Endothelial cell of umbilical vein (primary cell): ENCODE data around the gene CEP95. TPM values are rescaled to one million over a fixed set of nuclear protein-coding genes. Genes with fewer than 3 reads are reported as not detected.

Experiments used
- Bru-seq: library from RNA; stranded (reverse); fragments of 400-500 nt; gene quantifications from one replicate; lab custom pipeline; 2021; lab: Mats Ljungman, UMichigan
- BruChase-seq, 2 experiments: library from RNA; stranded (reverse); fragments of 400-500 nt; gene quantifications; one replicate each; lab custom pipeline; 2021; lab: Mats Ljungman, UMichigan
- BruUV-seq: library from RNA; stranded (reverse); fragments of 400-500 nt; replicated peaks from 2 replicates; lab custom pipeline; 2021; lab: Mats Ljungman, UMichigan
- CTCF ChIA-PET: fragments of 300-600, 350-600 bp; sonication (Branson Sonifier 250); formaldehyde crosslinking; loops from one replicate; lab custom pipeline; 2021; ENCODE audit warnings: antibody characterized with exemption, inconsistent platforms; lab: Charles Lee
- POLR2A ChIA-PET: fragments of 300-600, 350-600 bp; sonication (Branson Sonifier 250); formaldehyde crosslinking; loops from one replicate; lab custom pipeline; 2021; ENCODE audit warnings: antibody characterized with exemption, inconsistent platforms; lab: Charles Lee
- DNase-seq: peaks from one replicate; pipeline ENCODE4 v3.0.0-alpha.2; 2011; ENCODE audit warnings: low read depth, low spot score
- FAIRE-seq: peaks from 2 replicates; lab custom pipeline; 2011; peaks lifted over from hg19 to GRCh38; lab: Jason Lieb, UNC
- H2AFZ ChIP-seq: 2 replicates; pipeline ENCODE4 v1.6.0; 2012; ENCODE audit warnings: low read depth, low read length, control low read depth, inconsistent platforms
- H3K27ac ChIP-seq: 2 replicates; pipeline ENCODE4 v1.5.1; 2011; ENCODE audit warnings: low read depth, mild to moderate bottlenecking, control low read depth, low read length, moderate library complexity; ENCODE audit not compliant: insufficient read depth
- H3K27me3 ChIP-seq, 2 experiments: 2 replicates each; pipeline versions ENCODE4 v1.6.0 to v1.6.1; 2011; ENCODE audit warnings: low read length in 2 of 2, mixed read lengths in 1 of 2; ENCODE audit not compliant: control insufficient read depth in 2 of 2, insufficient read depth in 2 of 2
- H3K36me3 ChIP-seq, 2 experiments: 2 replicates in 1 of 2; 3 replicates in 1 of 2; pipeline ENCODE4 v1.5.1; 2011; ENCODE audit warnings: low read length in 2 of 2, mild to moderate bottlenecking in 1 of 2, moderate library complexity in 1 of 2; ENCODE audit not compliant: control insufficient read depth in 2 of 2, insufficient read depth in 2 of 2; ENCODE audit errors: extremely low read depth in 1 of 2
- H3K4me1 ChIP-seq: 3 replicates; pipeline ENCODE4 v1.5.1; 2011; ENCODE audit warnings: mild to moderate bottlenecking, low read length; ENCODE audit not compliant: control insufficient read depth, insufficient read depth; ENCODE audit errors: extremely low read depth
- H3K4me2 ChIP-seq: 2 replicates; pipeline ENCODE4 v1.6.1; 2011; ENCODE audit warnings: low read length, control low read depth, mixed read lengths; ENCODE audit not compliant: insufficient read depth
- H3K4me3 ChIP-seq, 3 experiments: fragments of 200-600 bp in 1 of 3; sonication (generic), shearing (Covaris generic) in 1 of 3; replicated peaks in 1 of 3; 2 replicates each; pipeline ENCODE4 v1.5.1; 2011 to 2016; ENCODE audit warnings: control low read depth in 3 of 3, low read length in 3 of 3, mild to moderate bottlenecking in 2 of 3, inconsistent platforms in 1 of 3, low read depth in 1 of 3, moderate library complexity in 1 of 3; ENCODE audit not compliant: insufficient read depth in 1 of 3
- H3K79me2 ChIP-seq: 2 replicates; pipeline ENCODE4 v1.6.0; 2012; ENCODE audit warnings: low read length, inconsistent platforms; ENCODE audit not compliant: control insufficient read depth, insufficient read depth
- H3K9ac ChIP-seq: replicated peaks from 2 replicates; pipeline ENCODE3; 2011; ENCODE audit warnings: low read length, control low read depth; ENCODE audit not compliant: insufficient read depth; ENCODE audit errors: extremely low read depth
- H3K9me1 ChIP-seq: replicated peaks from 3 replicates; pipeline ENCODE4 v1.6.0; 2011; ENCODE audit warnings: mild to moderate bottlenecking, low read length; ENCODE audit not compliant: control insufficient read depth, insufficient read depth; ENCODE audit errors: extremely low read depth
- H3K9me3 ChIP-seq: replicated peaks from 2 replicates; pipeline ENCODE4 v1.5.1; 2012; ENCODE audit warnings: low read length, inconsistent platforms; ENCODE audit not compliant: control insufficient read depth, insufficient read depth
- H4K20me1 ChIP-seq: replicated peaks from 2 replicates; pipeline ENCODE3; 2011; ENCODE audit warnings: mild to moderate bottlenecking, low read length; ENCODE audit not compliant: control insufficient read depth, insufficient read depth; ENCODE audit errors: extremely low read depth
- CTCF ChIP-seq, 2 donors: IDR thresholded peaks; 1 replicate in 1 of 2; 2 replicates in 1 of 2; pipeline ENCODE4 v1.5.1; 2011; ENCODE audit warnings: low read length in 2 of 2, mild to moderate bottlenecking in 2 of 2, moderate library complexity in 2 of 2, control low read depth in 1 of 2, inconsistent platforms in 1 of 2, low read depth in 1 of 2; ENCODE audit not compliant: insufficient read depth in 1 of 2; ENCODE audit errors: extremely low read depth in 1 of 2
- EZH2 ChIP-seq: IDR thresholded peaks from 2 replicates; pipeline ENCODE4 v1.6.1; 2012; ENCODE audit warnings: borderline replicate concordance, low read depth, mild to moderate bottlenecking, moderate library complexity, low read length, inconsistent platforms; ENCODE audit not compliant: severe bottlenecking
- FOS ChIP-seq: IDR thresholded peaks from 2 replicates; pipeline ENCODE4 v1.6.1; 2011; ENCODE audit warnings: mild to moderate bottlenecking, low read length, moderate library complexity, borderline replicate concordance; ENCODE audit not compliant: insufficient read depth
- GATA2 ChIP-seq: IDR thresholded peaks from 2 replicates; pipeline ENCODE4 v1.7.0; 2011; ENCODE audit warnings: low read depth, mild to moderate bottlenecking, moderate library complexity, mixed read lengths, low read length; ENCODE audit not compliant: insufficient read length, insufficient read depth
- JUN ChIP-seq: IDR thresholded peaks from 2 replicates; pipeline ENCODE4 v1.6.1; 2011; ENCODE audit warnings: borderline replicate concordance, low read depth; ENCODE audit not compliant: insufficient read length, insufficient read depth
- MAX ChIP-seq: IDR thresholded peaks from 2 replicates; pipeline ENCODE4 v1.6.1; 2011; ENCODE audit not compliant: insufficient read depth, insufficient read length
- MYC ChIP-seq: IDR thresholded peaks from one replicate; pipeline ENCODE4 v1.6.1; 2011; ENCODE audit warnings: mild to moderate bottlenecking, low read depth, low read length
- POLR2A ChIP-seq: IDR thresholded peaks from 2 replicates; pipeline ENCODE4 v1.6.1; 2012; ENCODE audit warnings: low read depth, mild to moderate bottlenecking, control low read depth, low read length
- POLR2AphosphoS5 ChIP-seq: IDR thresholded peaks from 2 replicates; pipeline ENCODE4 v1.6.1; 2012; ENCODE audit warnings: low read depth, mild to moderate bottlenecking, control low read depth, low read length, moderate library complexity; ENCODE audit not compliant: insufficient read depth
- dilution Hi-C: fragments of 300-500 bp; cut with MboI; formaldehyde crosslinking; loops from one replicate; pipeline ENCODE4 v1.15.0; 2019; ENCODE audit warnings: low sequenced_read_pairs; ENCODE audit not compliant: extremely low pct_ligation_motif_present
- intact Hi-C: fragments of 100-400 bp; cut with micrococcal nuclease; formaldehyde crosslinking; loops from one replicate; pipeline ENCODE4 v1.10.0; 2022
- long read RNA-seq: library from polyadenylated mRNA; stranded (forward); transcript quantifications from one replicate; pipeline ENCODE4 v2.0.0, GENCODE V29; 2021
- polyA minus RNA-seq, 3 experiments: library from RNA; depleted of rRNA, polyadenylated mRNA; stranded (reverse); fragments of >200 nt; gene quantifications; 1 replicate in 1 of 3; 2 replicates in 2 of 3; pipeline ENCODE4 v1.2.3, GENCODE V29; 2011
- polyA plus RNA-seq, 4 experiments: library from polyadenylated mRNA; depleted of rRNA in 3 of 4; stranded (reverse) in 3 of 4; unstranded in 1 of 4; fragments of >200 nt; gene quantifications; 2 replicates each; pipeline versions ENCODE4 v1.2.1 to v1.2.3, GENCODE V29; 2011 to 2012; ENCODE audit warnings: missing spikeins in 1 of 4
- total RNA-seq: library from RNA; stranded (reverse); gene quantifications from 2 replicates; pipeline ENCODE4 v1.2.3, GENCODE V29; 2021

The CEP95 gene
- total RNA-seq (35.5 and 42.6 TPM in 2 replicates), polyA plus RNA-seq (9.3 and 14.1 TPM in 2 replicates), polyA minus RNA-seq (20.2 and 41.5 TPM in 2 replicates), Bru-seq, nascent RNA (percentile 89 among the genes with signal in this experiment), BruChase-seq, experiment 1, labeled RNA remaining after a 6-hour chase (percentile 77 among the genes with signal in this experiment), BruChase-seq, experiment 2, labeled RNA remaining after a 2-hour chase (percentile 96 among the genes with signal in this experiment)
- polyA plus RNA-seq (2011; cell fraction: cytosol; rRNA removed) = 9.9 and 16.8 TPM in 2 replicates
- polyA plus RNA-seq (2011; cell fraction: nucleus; rRNA removed) = 131 and 135 TPM in 2 replicates
- polyA plus RNA-seq (2012) = 18.7 and 23.7 TPM in 2 replicates
- 14.5 TPM for polyA minus RNA-seq (2011; cell fraction: cytosol; rRNA and poly(A)+ RNA removed)
- polyA minus RNA-seq (2011; cell fraction: nucleus; rRNA and poly(A)+ RNA removed) = 71.3 and 86.4 TPM in 2 replicates
- long read RNA-seq, transcript CEP95-203 (20 exons, 3,139 nt) = major isoform, 7 of 40 reads
- long read RNA-seq, partial matches to known transcripts = 12 of 40 reads
- long read RNA-seq, other reads (novel, unspliced or antisense) = 21 of 40 reads

DNA sequence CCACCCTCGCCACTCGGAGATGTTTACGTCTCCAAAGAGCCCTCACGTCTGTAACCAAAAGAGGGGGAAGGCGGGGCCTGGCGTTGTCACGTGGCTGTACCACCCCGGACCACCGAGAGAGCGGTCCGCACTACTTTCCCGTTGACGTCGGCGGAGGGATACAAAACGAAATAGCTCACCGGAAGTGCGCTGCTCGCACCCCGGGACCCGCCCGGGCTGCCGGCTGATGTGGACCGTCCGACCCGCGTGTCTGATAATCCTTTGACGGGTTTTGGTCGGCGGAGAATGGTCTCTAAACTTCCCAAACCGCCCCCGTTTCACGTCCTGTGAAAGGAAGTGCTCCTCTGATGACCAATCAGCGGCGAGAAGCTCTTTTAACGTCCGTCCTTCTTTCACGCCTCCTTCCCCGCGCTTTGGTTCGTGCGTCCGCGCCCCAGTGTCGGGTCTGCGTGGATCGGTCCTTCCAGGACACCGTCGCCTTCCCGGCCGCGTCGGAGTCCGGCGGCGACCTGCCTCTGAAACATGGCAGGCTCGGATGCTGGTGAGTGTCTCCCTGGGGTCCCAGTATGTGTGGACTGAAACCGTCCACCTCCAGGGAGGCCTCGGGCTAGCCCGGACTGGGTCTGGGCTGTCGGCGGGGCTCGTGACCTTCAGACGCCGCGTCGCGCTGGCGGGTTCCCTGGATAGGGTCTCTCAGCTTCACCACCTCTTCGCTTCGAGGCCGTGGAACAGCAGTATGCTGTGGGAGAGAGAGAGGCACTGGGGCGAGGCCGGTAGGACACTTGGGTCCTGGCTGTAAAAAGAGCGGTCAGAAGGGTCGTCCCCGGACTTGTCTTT, at the start of gene CEP95:
CEP95 (plus strand) TSS at position 402 of the 837 bp plus-strand sequence; CDS start at position 523, 121 bp downstream.
- H3K4me3 ChIP-seq = peak within 1 kb of the TSS; percentile 65 to 97 (median 95)
- peaks cover 23 to 31% of the 10 kb centered on the region in 2 experiments for H3K36me3 ChIP-seq
- peak within 1 kb of the TSS; percentile 98 for H3K4me2 ChIP-seq
- H3K27me3 ChIP-seq = no peaks in the 10 kb centered on the region
- peaks cover 34% of the 10 kb centered on the region for H3K4me1 ChIP-seq
- dilution Hi-C loops (no loop called here), intact Hi-C loops (loop anchor here (5.0 to 10.0 kb wide), 2 partner anchors 141 to 238 kb away; no protein-coding TSS in a partner anchor)
- peaks cover 23% of the 10 kb centered on the region for H4K20me1 ChIP-seq
- ChIA-PET POLR2A (interaction anchor here (0.6 to 3.4 kb wide), 5 partner anchors 10 to 230 kb away, joined by 3 to 37 read pairs (median 3); partner anchors contain the start of gene POLG2), CTCF (interaction anchor here (0.9 to 2.4 kb wide), 8 partner anchors 9 to 143 kb away, joined by 3 to 29 read pairs (median 4); partner anchors contain the start of gene POLG2)
- TF ChIP-seq GATA2 = no peak
- TF ChIP-seq POLR2A = peak; percentile 65
- no peak for TF ChIP-seq FOS
- peak; percentile 55 for TF ChIP-seq POLR2AphosphoS5
- no peak for TF ChIP-seq JUN
- peak; percentile 4 for TF ChIP-seq MYC
- TF ChIP-seq CTCF (IDR thresholded peaks at IDR 0.05; ENCODE audit: extremely low read depth in 1 of 2, insufficient read depth in 1 of 2, low read depth in 1 of 2, low read length in 2 of 2) = no peak
- TF ChIP-seq EZH2 = no peak
- TF ChIP-seq MAX = peak; percentile 87
- no peaks in the 10 kb centered on the region for H3K9me3 ChIP-seq
- peaks cover 74% of the 10 kb centered on the region for H3K79me2 ChIP-seq
- FAIRE-seq (peak; percentile 77), DNase-seq (peak; percentile 96)
- peak within 1 kb of the TSS; percentile 98 for H3K27ac ChIP-seq
- no peaks in the 10 kb centered on the region for H3K9me1 ChIP-seq
- no TSS peak for BruUV-seq
- H2AFZ ChIP-seq = peak within 1 kb of the TSS; percentile 49
- H3K9ac ChIP-seq = peak within 1 kb of the TSS; percentile 100
